Eye (tissue), 1 donor: Measurements from ENCODE around the gene KCNS3.

ENCODE experiments used
- DNase-seq: peaks from one replicate; pipeline ENCODE4 v3.0.0-alpha.2; 2015

KCNS3 gene

GRCh38 chr2:17879137-17879912 lies 858 bp downstream of the KCNS3 start:
- peak; percentile 85 for DNase-seq

- peak; percentile 4 for DNase-seq
Measured at GRCh38 chr2:17879913-17880274, 1.4 kb downstream of the KCNS3 start.

- DNase-seq: no peak
Measured at GRCh38 chr2:17892770-17893534, 14.5 kb downstream of the KCNS3 start.

- DNase-seq: no peak
Measured at GRCh38 chr2:17894005-17894404, 15.5 kb downstream of the KCNS3 start.

GRCh38 chr2:17894556-17894955 lies 16.1 kb downstream of the KCNS3 start:
- DNase-seq: no peak

- DNase-seq: no peak
Measured at GRCh38 chr2:17899871-17900270, 21.4 kb downstream of the KCNS3 start.

- DNase-seq: peak; percentile 2
Measured at GRCh38 chr2:17901246-17901645, 22.8 kb downstream of the KCNS3 start.

GRCh38 chr2:17910980-17911379 lies 32.5 kb downstream of the KCNS3 start:
- DNase-seq: no peak

GRCh38 chr2:17911491-17912260 lies 33.2 kb downstream of the KCNS3 start:
- DNase-seq: no peak

- DNase-seq: peak; percentile 32
Measured at GRCh38 chr2:17912266-17912691, 33.8 kb downstream of the KCNS3 start.

- DNase-seq: no peak
Measured at GRCh38 chr2:17915099-17915498, 36.6 kb downstream of the KCNS3 start.

GRCh38 chr2:17915811-17916518 lies 37.5 kb downstream of the KCNS3 start:
- no peak for DNase-seq

- DNase-seq: no peak
Measured at GRCh38 chr2:17916584-17916983, 38.1 kb downstream of the KCNS3 start.

GRCh38 chr2:17918789-17919188 lies 40.3 kb downstream of the KCNS3 start:
- peak; percentile 26 for DNase-seq

GRCh38 chr2:17930773-17931172 lies 52.3 kb downstream of the KCNS3 start:
- no peak for DNase-seq

GRCh38 chr2:17933256-17933655 lies 54.8 kb downstream of the KCNS3 start:
- DNase-seq: peak; percentile 27

- DNase-seq: no peak
Measured at GRCh38 chr2:17934721-17935120, 56.3 kb downstream of the KCNS3 start.

GRCh38 chr2:17935242-17935885 lies 56.9 kb downstream of the KCNS3 start:
- no peak for DNase-seq

GRCh38 chr2:17936599-17936998 lies 58.1 kb downstream of the KCNS3 start:
- DNase-seq: no peak

GRCh38 chr2:17940091-17940630 lies 61.7 kb downstream of the KCNS3 start:
- DNase-seq: peak; percentile 25

- no peak for DNase-seq
Measured at GRCh38 chr2:17943444-17943843, 65.0 kb downstream of the KCNS3 start.

- DNase-seq: no peak
Measured at GRCh38 chr2:17947113-17947512, 68.6 kb downstream of the KCNS3 start.
